ENCODE measurements around the gene ZNHIT2. TPM values are rescaled to one million over a fixed set of nuclear protein-coding genes. Genes with fewer than 3 reads are reported as not detected.

ZNHIT2 gene
- total RNA-seq, 2 experiments from 2014 or later: 11.5 to 32.4 TPM

DNA sequence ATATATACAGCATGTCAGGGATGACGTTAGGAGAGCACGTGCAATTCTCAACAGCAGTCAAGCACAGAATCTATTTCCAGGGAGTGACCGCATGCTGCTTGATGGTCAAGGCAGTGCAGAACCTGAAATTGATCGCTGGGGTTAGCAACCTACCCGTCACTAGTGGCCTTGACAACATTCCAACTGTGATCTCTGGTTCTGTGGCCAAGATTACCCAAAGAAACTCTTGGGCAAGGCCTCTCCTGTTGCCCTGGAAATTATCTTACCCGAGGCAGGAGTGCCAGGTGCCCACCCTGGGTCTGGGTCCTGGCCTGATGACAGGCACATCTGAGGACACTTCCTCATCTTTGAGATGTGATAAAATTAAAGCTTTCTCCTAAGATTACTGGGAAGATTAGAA lies 3.7 kb downstream of the ZNHIT2 start:
- ChIA-PET POLR2A (no interaction called here), CTCF (ENCODE audit: unreplicated experiment) (no interaction called here)
- no peak overlapping the region for H3K4me3 ChIP-seq (ENCODE audit: low read depth, low read length, poor library complexity, severe bottlenecking)
- DNase-seq (ENCODE audit: low spot score): no peak
- TF ChIP-seq CTCF (conservative IDR thresholded peaks at IDR 0.05; ENCODE audit: low read length) (no peak), EZH2phosphoT487 (IDR thresholded peaks at IDR 0.05; ENCODE audit: borderline replicate concordance, low read depth, low read length) (no peak)
- H4K20me1 ChIP-seq (ENCODE audit: insufficient read depth, low read length): peaks cover 8% of the 10 kb centered on the region; the same call in 1 of the 2 replicates
- BruUV-seq (replicated peaks): no TSS peak
- peaks cover 17% of the 10 kb centered on the region for H3K79me2 ChIP-seq (ENCODE audit: insufficient read depth, low read depth, low read length)
- peaks cover 65% of the 10 kb centered on the region for H3K4me1 ChIP-seq (ENCODE audit: insufficient read depth, low read length, poor library complexity, severe bottlenecking)
- intact Hi-C loops (cut with micrococcal nuclease; ENCODE audit: unreplicated experiment): loop anchor here (10.0 kb wide), 1 partner anchor 339 kb away; the partner anchor contains the start of gene SF1
- H3K36me3 ChIP-seq (ENCODE audit: insufficient read depth, low read length): peaks cover 59% of the 10 kb centered on the region
- H3K9me2 ChIP-seq (ENCODE audit: insufficient read depth, low read length): no peaks in the 10 kb centered on the region
- peak overlapping the region; percentile 91 for H3K4me2 ChIP-seq (ENCODE audit: low read length)
- H2AFZ ChIP-seq (ENCODE audit: low read length): no peak overlapping the region
- no peaks in the 10 kb centered on the region for H3K9me3 ChIP-seq (ENCODE audit: low read length)
- H3K27ac ChIP-seq (ENCODE audit: low read depth, low read length, poor library complexity, severe bottlenecking): peak overlapping the region; percentile 73

DNA sequence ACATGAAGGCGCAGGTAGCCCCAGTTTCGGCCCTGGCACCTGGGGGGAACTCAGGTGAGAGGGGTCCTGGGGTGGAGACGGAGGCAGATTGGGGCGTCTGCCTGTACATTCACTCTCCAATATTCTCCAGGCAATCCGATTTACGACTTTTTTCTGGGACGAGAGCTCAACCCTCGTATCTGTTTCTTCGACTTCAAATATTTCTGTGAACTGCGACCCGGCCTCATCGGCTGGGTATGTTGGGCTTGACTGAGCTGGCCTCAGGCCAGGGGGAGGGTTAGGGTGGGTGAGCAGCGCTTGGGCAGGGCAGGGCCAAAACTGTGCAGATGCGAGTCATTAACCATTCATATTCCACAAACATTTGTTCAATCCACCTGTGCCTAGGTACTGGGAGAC lies 4.1 kb downstream of the ZNHIT2 start:
- TF ChIP-seq CTCF (conservative IDR thresholded peaks at IDR 0.05; ENCODE audit: low read length) (no peak), EZH2phosphoT487 (IDR thresholded peaks at IDR 0.05; ENCODE audit: borderline replicate concordance, low read depth, low read length) (no peak)
- peak overlapping the region; percentile 69 for H3K4me3 ChIP-seq (ENCODE audit: low read depth, low read length, poor library complexity, severe bottlenecking)
- H3K9me2 ChIP-seq (ENCODE audit: insufficient read depth, low read length): no peaks in the 10 kb centered on the region
- H2AFZ ChIP-seq (ENCODE audit: low read length): peak overlapping the region; percentile 49; the same call in 1 of the 2 replicates
- ChIA-PET CTCF (ENCODE audit: unreplicated experiment) (interaction anchor here (1.7 kb wide), 1 partner anchor 262 kb away, joined by 3 read pairs; no protein-coding TSS in a partner anchor), POLR2A (interaction anchor here (1.4 to 2.1 kb wide), 2 partner anchors 19 to 22 kb away, joined by 4 to 10 read pairs; no protein-coding TSS in a partner anchor)
- BruUV-seq (replicated peaks): no TSS peak
- H3K27ac ChIP-seq (ENCODE audit: low read depth, low read length, poor library complexity, severe bottlenecking): peak overlapping the region; percentile 73
- H3K79me2 ChIP-seq (ENCODE audit: insufficient read depth, low read depth, low read length): peaks cover 13% of the 10 kb centered on the region
- peaks cover 8% of the 10 kb centered on the region; the same call in 1 of the 2 replicates for H4K20me1 ChIP-seq (ENCODE audit: insufficient read depth, low read length)
- no peaks in the 10 kb centered on the region for H3K9me3 ChIP-seq (ENCODE audit: low read length)
- H3K4me2 ChIP-seq (ENCODE audit: low read length): peak overlapping the region; percentile 91
- H3K4me1 ChIP-seq (ENCODE audit: insufficient read depth, low read length, poor library complexity, severe bottlenecking): peaks cover 61% of the 10 kb centered on the region
- intact Hi-C loops (cut with micrococcal nuclease; ENCODE audit: unreplicated experiment): loop anchor here (10.0 kb wide), 1 partner anchor 339 kb away; the partner anchor contains the start of gene SF1
- DNase-seq (ENCODE audit: low spot score): no peak
- H3K36me3 ChIP-seq (ENCODE audit: insufficient read depth, low read length): peaks cover 54% of the 10 kb centered on the region
